NT2/D1 (cell line): Measurements from ENCODE around the gene B4GALT5.

Source experiments
- SUZ12 ChIP-seq: IDR thresholded peaks from 2 replicates; pipeline ENCODE4 v1.6.1; 2011; ENCODE audit not compliant: insufficient read length, insufficient read depth; ENCODE audit errors: extremely low read depth
- YY1 ChIP-seq: IDR thresholded peaks from 2 replicates; pipeline ENCODE4 v1.6.1; 2011; ENCODE audit not compliant: insufficient read length, insufficient read depth
- ZNF274 ChIP-seq: IDR thresholded peaks from 2 replicates; pipeline ENCODE4 v1.6.1; 2011; ENCODE audit warnings: mild to moderate bottlenecking, low read depth, low read length

DNA sequence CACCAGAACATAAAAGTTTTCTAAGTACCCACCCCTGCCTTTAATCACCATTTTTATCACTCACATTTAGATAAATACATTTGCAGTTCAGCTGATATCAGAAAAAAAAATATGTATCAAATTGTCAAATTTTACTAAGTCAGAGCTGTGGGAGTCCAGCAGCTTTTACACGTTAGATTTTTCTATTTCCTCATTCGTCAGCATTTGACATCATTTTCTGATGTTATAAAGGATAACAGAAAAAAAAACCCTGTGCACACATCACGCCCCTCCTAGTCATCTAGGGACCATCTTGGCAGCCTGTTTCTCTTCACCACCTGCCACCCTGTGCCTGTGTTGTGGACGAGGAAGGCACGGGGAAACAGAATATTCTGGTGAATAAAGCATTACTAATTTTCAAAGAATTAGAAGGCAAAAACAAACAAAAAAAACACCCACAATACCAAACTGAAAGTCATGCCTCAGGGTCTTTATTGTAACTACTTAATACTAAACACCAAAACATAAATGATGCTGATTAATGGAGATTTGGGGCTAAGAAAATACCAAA lies 12.4 kb downstream of the B4GALT5 start:
- TF ChIP-seq YY1 (no peak), ZNF274 (no peak), SUZ12 (no peak)
